LHCN-M2 (cell line): Measurements from ENCODE around the gene GPAT3. TPM values are rescaled to one million over a fixed set of nuclear protein-coding genes. Genes with fewer than 3 reads are reported as not detected.

Source experiments
- DNase-seq: peaks from one replicate; pipeline ENCODE4 v3.0.0-alpha.2; 2012; ENCODE audit warnings: low read depth
- total RNA-seq: library from RNA; depleted of rRNA; stranded (reverse); fragments of >200 nt; gene quantifications from 2 replicates; pipeline ENCODE4 v1.2.3, GENCODE V29; 2014; rRNA removed

GPAT3 gene
- total RNA-seq, 1 experiment from 2014 or later = 1.5 TPM

- DNase-seq = peak; percentile 52
These were observed 109.1 kb downstream of the GPAT3 start for GRCh38 chr4:83644677-83645659.

- DNase-seq = no peak
These were observed 110.8 kb downstream of the GPAT3 start for GRCh38 chr4:83646538-83647239.

GRCh38 chr4:83651846-83652245 is 115.9 kb downstream of the GPAT3 start:
- no peak for DNase-seq

Other genes with a start within 250 kb of the GPAT3 start
- gene HPSE, start 201.3 kb upstream of the GPAT3 start, total RNA-seq = 2.1 and 2.2 TPM in 2 replicates
- 9.4 and 14.5 TPM in 2 replicates for gene HELQ, start 80.3 kb upstream of the GPAT3 start, total RNA-seq
- 22.1 and 23.7 TPM in 2 replicates for gene MRPS18C, start 80.0 kb upstream of the GPAT3 start, total RNA-seq
- gene ABRAXAS1, start 51.0 kb upstream of the GPAT3 start, total RNA-seq = 9.0 and 14.2 TPM in 2 replicates